ENCODE results near the gene SERINC3.

- TF ChIP-seq CTCF (IDR thresholded peaks at IDR 0.05; ENCODE audit: insufficient read depth, low read depth, low read length), result no peak
- TF ChIP-seq EZH2 (IDR thresholded peaks at IDR 0.05; ENCODE audit: insufficient read depth, low read length), result no peak
These were observed 71.5 kb downstream of the SERINC3 start for GRCh38 chr20:44450281-44450889.

All from astrocyte (in vitro differentiated cells and primary cell).